ENCODE data around the gene PHYHD1.
A peak's percentile ranks its signal among the peaks of the same experiment; 100 is the strongest.

The PHYHD1 gene

GRCh38 chr9:128901379-128901778 lies 19.4 kb upstream of the PHYHD1 start:
- no peak for DNase-seq (ENCODE audit: low spot score)

- no peak for DNase-seq (ENCODE audit: low spot score)
Observed at GRCh38 chr9:128901822-128902221, 19.0 kb upstream of the PHYHD1 start.

DNA sequence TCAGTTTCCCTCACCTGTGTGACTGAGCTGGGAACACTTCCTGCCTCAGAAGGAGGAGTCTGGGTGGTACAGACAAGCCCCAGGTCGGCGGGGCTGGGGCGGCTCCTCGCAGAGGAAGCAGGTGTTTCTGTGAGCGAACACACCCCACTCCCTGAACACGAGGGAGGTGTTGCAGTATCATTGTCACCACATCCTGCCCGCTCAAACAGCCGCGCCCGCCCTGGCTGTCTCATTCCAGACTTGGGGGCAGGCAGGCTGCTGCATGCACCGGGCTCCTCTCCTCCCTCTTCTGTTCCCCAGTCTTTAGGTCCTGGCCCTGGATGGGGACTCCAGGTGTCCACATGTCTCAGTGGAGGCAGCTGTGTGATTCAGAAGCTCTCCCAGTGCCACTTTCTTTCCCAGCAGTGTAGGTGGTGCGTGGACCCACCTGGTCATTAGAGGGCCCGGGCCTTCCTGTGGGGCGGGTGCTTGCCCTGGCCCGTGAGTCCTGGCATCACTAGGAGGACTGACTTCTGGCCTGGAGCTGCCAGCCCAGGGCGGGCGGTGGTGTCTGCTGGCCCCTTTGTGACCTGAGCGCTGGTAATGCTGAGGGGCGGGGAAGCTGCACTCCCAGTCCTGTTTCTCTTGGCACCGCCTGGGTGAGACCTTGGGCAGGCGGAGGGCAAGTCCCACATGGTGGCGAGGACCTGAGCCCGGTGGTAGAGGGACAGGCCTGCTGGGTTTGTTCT lies 18.3 kb upstream of the PHYHD1 start:
- no peak for DNase-seq (ENCODE audit: low spot score)

GRCh38 chr9:128903079-128903461 lies 17.7 kb upstream of the PHYHD1 start:
- DNase-seq (ENCODE audit: low spot score) = no peak

- no peak for DNase-seq (ENCODE audit: low spot score)
Observed at GRCh38 chr9:128903871-128904620, 16.7 kb upstream of the PHYHD1 start.

DNA sequence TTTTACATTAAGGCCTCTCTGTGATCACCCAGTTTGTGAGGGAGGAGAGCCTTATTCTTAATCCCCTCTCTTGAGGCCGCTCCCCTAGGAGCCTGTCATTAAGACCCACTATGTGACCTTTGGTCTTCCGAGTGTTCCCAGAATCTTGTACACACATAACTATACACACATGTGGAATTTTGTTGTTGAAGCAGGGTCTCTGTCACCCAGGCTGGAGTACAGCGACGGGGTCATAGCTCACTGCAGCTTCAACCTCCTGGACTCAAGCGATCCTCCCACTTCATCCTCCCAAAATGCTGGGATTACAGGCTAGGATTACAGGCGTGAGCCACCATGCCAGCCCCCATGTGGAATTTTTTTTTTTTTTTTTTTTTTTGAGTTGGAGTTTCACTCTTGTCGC lies 14.8 kb upstream of the PHYHD1 start:
- DNase-seq (ENCODE audit: low spot score) = no peak

- DNase-seq (ENCODE audit: low spot score) = no peak
Observed at GRCh38 chr9:128906741-128907140, 14.0 kb upstream of the PHYHD1 start.

DNA sequence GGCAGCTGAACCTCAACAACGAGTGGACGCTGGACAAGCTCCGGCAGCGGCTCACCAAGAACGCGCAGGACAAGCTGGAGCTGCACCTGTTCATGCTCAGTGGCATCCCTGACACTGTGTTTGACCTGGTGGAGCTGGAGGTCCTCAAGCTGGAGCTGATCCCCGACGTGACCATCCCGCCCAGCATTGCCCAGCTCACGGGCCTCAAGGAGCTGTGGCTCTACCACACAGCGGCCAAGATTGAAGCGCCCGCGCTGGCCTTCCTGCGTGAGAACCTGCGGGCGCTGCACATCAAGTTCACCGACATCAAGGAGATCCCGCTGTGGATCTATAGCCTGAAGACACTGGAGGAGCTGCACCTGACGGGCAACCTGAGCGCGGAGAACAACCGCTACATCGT lies 12.4 kb upstream of the PHYHD1 start:
- no peak for DNase-seq (ENCODE audit: low spot score)

- no peak for DNase-seq (ENCODE audit: low spot score)
Observed at GRCh38 chr9:128909859-128910258, 10.9 kb upstream of the PHYHD1 start.

DNA sequence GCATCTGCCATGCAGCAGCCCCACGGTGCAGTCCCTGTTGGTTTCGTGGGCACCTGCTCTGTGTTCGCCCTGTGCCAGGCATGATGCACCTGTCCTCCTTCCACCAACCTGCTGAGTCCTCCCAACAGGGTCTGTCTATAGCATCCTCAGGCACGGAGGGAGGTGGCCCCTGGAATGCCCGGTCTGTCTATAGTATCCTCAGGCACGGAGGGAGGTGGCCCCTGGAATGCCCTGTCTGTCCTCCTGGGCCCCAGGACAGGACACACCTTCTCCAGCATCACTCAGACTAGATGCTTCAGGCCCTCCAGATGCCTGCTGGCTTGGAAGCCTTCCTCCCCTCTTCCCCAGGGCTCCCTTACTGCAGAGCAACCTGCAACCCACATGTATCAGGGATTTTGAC lies 9.9 kb upstream of the PHYHD1 start:
- no peak for DNase-seq (ENCODE audit: low spot score)

GRCh38 chr9:128911529-128912035 lies 9.2 kb upstream of the PHYHD1 start:
- no peak for DNase-seq (ENCODE audit: low spot score)

DNA sequence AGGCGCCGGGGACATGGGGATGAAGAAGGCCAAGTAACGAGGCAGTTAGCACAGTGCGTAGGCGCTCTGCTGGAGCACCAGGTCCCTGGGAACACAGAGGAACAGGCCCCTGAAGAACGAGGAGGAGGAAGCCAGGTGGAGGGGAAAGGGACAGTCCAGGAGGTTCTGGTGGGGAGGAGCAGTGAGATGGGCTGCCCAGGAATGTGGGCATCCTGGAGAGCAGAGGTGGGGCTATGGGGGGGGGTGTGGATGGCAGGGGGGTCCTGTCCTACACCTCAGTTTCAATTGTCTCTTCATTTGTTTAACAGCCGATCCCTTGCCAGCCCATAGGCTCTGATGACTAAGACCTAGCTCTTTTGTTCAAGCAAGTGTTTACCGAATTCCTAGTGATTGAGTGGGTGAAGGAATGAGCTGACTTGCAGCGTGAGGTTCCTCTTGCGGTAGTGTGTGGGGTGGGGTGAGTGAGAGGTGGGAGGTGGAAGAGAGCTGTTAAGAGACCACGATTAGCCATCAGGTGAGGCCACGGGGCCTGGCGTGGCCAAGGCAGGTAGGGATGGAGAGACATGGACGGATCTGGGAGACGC lies 8.4 kb upstream of the PHYHD1 start:
- DNase-seq (ENCODE audit: low spot score) = no peak

GRCh38 chr9:128913048-128913900 lies 7.5 kb upstream of the PHYHD1 start:
- no peak for DNase-seq (ENCODE audit: low spot score)

DNA sequence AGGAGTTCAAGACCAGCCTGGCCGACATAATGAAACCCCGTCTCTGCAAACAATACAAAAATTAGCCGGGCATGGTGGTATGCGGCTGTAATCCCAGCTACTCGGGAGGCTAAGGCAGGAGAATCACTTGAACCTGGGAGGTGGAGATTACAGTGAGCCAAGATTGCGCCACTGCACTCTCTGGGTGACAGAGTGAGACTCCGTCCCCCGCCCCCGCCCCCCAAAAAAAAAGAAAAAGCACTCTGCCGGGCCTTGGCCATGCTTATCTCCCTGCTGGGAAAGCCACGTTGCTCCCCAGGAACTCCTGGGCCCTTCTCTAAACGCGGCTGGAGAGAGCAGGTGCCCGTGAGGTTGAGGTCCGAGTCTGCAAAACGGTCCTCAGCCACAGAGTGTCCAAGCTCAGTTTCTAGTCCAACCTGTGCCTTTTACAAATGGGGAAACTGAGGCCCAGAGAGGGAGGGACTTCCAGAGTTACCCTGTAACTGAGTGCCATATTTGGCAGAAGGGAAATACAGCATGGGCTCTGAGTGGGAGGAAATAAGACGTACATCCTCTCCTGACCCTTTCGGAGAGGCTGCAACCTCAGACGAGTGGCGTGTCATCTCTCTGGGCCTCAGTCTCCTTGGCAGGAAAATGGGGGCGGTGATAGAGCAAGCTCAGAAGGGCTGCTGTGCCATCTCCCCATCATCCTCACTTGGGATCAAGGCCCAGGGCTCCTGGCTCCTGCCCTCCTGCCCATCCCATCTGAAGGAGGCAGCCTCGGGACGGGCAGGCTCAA lies 6.6 kb upstream of the PHYHD1 start:
- no peak for DNase-seq (ENCODE audit: low spot score)

GRCh38 chr9:128916204-128916603 lies 4.6 kb upstream of the PHYHD1 start:
- DNase-seq (ENCODE audit: low spot score) = peak; percentile 62

- DNase-seq (ENCODE audit: low spot score) = no peak
Observed at GRCh38 chr9:128916745-128917144, 4.0 kb upstream of the PHYHD1 start.

DNA sequence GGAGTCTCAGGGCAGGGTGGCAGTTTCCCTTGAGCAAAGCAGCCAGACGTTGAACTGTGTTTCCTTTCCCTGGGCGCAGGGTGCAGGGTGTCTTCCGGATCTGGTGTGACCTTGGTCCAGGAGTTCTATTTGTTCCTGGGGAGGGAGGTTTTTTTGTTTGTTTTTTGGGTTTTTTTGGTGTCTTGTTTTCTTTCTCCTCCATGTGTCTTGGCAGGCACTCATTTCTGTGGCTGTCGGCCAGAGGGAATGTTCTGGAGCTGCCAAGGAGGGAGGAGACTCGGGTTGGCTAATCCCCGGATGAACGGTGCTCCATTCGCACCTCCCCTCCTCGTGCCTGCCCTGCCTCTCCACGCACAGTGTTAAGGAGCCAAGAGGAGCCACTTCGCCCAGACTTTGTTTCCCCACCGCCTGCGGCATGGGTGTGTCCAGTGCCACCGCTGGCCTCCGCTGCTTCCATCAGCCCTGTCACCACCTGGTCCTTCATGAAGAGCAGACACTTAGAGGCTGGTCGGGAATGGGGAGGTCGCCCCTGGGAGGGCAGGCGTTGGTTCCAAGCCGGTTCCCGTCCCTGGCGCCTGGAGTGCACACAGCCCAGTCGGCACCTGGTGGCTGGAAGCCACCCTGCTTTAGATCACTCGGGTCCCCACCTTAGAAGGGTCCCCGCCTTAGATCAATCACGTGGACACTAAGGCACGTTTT lies 3.5 kb upstream of the PHYHD1 start:
- DNase-seq (ENCODE audit: low spot score) = peak; percentile 72

DNA sequence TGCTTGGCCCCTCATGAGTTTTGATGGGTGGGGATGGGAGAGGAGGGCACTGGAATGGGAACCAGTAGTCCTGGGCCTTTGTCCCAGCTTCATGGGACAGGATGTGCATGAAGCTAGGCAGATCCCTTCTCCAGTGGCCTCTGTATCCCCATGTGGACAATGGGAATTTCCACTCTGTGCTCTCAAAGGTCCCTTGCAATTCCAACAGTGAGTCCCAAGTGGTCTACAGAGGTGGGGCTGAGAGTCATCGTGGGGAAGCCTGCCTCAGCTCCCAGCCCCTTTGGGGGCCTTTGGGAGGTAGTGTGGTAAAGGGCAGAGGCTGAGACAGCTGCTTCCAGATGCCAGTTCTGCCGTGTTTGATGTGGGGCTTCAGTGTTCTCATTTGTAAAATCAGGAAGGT lies 1.9 kb upstream of the PHYHD1 start:
- DNase-seq (ENCODE audit: low spot score) = no peak

DNA sequence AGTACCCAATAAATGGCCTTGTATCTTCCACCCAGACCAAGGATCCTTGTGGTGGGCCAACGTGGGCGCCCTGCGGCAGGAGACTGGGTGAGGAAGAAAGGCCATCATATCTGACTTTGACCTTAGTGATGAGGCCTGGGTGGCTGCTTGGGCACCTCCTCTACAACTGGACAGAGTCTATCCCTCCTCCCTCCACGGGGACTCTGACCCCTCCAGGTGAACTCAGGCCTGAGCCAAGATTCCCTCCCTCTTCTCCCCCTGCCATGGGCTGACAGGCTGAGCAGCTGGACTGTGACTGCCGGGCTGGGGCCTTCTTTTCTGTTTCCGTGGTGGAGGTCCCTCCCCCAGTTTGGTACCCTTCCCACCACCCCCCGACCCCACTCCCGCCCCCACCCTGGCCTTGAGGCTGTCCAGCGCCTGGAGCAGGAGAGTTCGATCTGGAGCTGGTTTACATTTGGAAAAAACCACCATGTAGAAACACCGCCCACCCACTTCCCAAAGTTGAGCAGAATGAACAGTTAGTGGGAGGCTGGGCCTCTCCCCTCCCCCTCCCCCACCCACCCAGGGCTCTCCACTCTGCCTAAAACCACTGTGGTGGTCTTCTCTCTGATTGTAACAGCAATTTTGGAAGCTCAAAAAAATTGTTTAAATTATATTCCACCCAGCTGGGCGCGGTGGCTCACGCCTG lies 1.2 kb upstream of the PHYHD1 start:
- DNase-seq (ENCODE audit: low spot score) = no peak
